CD4-positive, alpha-beta memory T cell (primary cell): ENCODE data around the gene CEP97. TPM values are rescaled to one million over a fixed set of nuclear protein-coding genes. Genes with fewer than 3 reads are reported as not detected.
"Not testable (repeated sequence)": the region's sequence is repeated elsewhere in the genome, so short reads cannot be mapped to it uniquely, and the experiment has no call there.

Source experiments
- CTCF ChIA-PET: fragments of 350-600 bp; sonication (Branson Sonifier 250); formaldehyde crosslinking; loops from one replicate; lab custom pipeline; 2021; ENCODE audit warnings: inconsistent platforms; ENCODE audit not compliant: partially characterized antibody; lab: Charles Lee
- POLR2A ChIA-PET: fragments of 350-600 bp; sonication (Branson Sonifier 250); formaldehyde crosslinking; loops from one replicate; lab custom pipeline; 2021; ENCODE audit not compliant: partially characterized antibody; lab: Charles Lee
- DNase-seq, 5 donors: peaks; one replicate each; pipeline versions ENCODE4 v3.0.0 to v3.0.0-alpha.2; 2020 to 2022; ENCODE audit warnings: mixed read lengths in 1 of 5
- H3K27ac ChIP-seq: one replicate; pipeline ENCODE4 v1.7.0; 2013; ENCODE audit warnings: low read depth, low read length
- H3K27me3 ChIP-seq: 2 replicates; pipeline ENCODE4 v1.7.0; 2013; ENCODE audit warnings: mild to moderate bottlenecking, low read length, moderate library complexity; ENCODE audit not compliant: insufficient read depth
- H3K36me3 ChIP-seq: 2 replicates; pipeline ENCODE4 v1.7.0; 2013; ENCODE audit warnings: mild to moderate bottlenecking, low read length, moderate library complexity; ENCODE audit not compliant: insufficient read depth
- H3K4me1 ChIP-seq: 2 replicates; pipeline ENCODE4 v1.7.0; 2013; ENCODE audit warnings: mild to moderate bottlenecking, low read length, moderate library complexity; ENCODE audit not compliant: insufficient read depth
- H3K4me3 ChIP-seq, 2 donors: one replicate each; pipeline ENCODE4 v1.7.0; 2013; ENCODE audit warnings: low read length in 2 of 2, mild to moderate bottlenecking in 1 of 2
- H3K9me3 ChIP-seq, 2 donors: one replicate each; pipeline ENCODE4 v1.7.0; 2013; ENCODE audit warnings: low read length in 2 of 2, control low read depth in 1 of 2; ENCODE audit not compliant: control insufficient read depth in 1 of 2
- H3K27ac Mint-ChIP-seq, 7 donors: one replicate each; pipeline ENCODE4 v1.8.0; 2020 to 2021; ENCODE audit warnings: mixed read lengths in 7 of 7, mild to moderate bottlenecking in 6 of 7, inconsistent platforms in 3 of 7, moderate library complexity in 3 of 7
- H3K27me3 Mint-ChIP-seq, 2 donors: one replicate each; pipeline ENCODE4 v1.8.0; 2020 to 2021; ENCODE audit warnings: mixed read lengths in 2 of 2
- H3K36me3 Mint-ChIP-seq, 2 donors: one replicate each; pipeline ENCODE4 v1.8.0; 2020 to 2021; ENCODE audit warnings: mixed read lengths in 2 of 2, inconsistent platforms in 1 of 2, mild to moderate bottlenecking in 1 of 2
- H3K4me1 Mint-ChIP-seq, 4 donors: one replicate each; pipeline ENCODE4 v1.8.0; 2020 to 2021; ENCODE audit warnings: mixed read lengths in 4 of 4, mild to moderate bottlenecking in 1 of 4
- H3K4me3 Mint-ChIP-seq, 8 donors: one replicate each; pipeline ENCODE4 v1.8.0; 2020 to 2021; ENCODE audit warnings: mixed read lengths in 8 of 8, mild to moderate bottlenecking in 7 of 8, moderate library complexity in 6 of 8, inconsistent platforms in 3 of 8
- H3K9me3 Mint-ChIP-seq, 8 donors: one replicate each; pipeline ENCODE4 v1.8.0; 2020 to 2021; ENCODE audit warnings: mixed read lengths in 8 of 8, mild to moderate bottlenecking in 5 of 8, inconsistent platforms in 3 of 8, moderate library complexity in 1 of 8
- intact Hi-C: fragments of 100-400 bp; cut with micrococcal nuclease; formaldehyde crosslinking; loops from one replicate; pipeline ENCODE4 v1.15.1; 2023
- polyA plus RNA-seq, 2 donors: library from polyadenylated mRNA; unstranded; fragments of 300-500 nt; fragmentation: Illumina TruSeq; gene quantifications; one replicate each; pipeline ENCODE4 v1.2.3, GENCODE V29; 2021
- total RNA-seq, 2 experiments: library from RNA; stranded (reverse); gene quantifications; one replicate each; pipeline ENCODE4 v1.2.3, GENCODE V29; 2021

CEP97 gene
- total and polyA plus RNA-seq, 4 experiments from 2014 or later, result 3.7 to 16.8 (median 10.0) TPM

- Histone ChIP-seq H3K27ac (no peak overlapping the region), H3K4me1 (peaks cover 27% of the 10 kb centered on the region), H3K4me3 (no peak overlapping the region), H3K36me3 (peaks cover 12% of the 10 kb centered on the region), H3K9me3 (no peaks in the 10 kb centered on the region), H3K27me3 (no peaks in the 10 kb centered on the region)
- Mint-ChIP-seq H3K27ac (peak overlapping the region in 3 of 7 donors; percentile 14 to 57 (median 46)), H3K36me3 (peaks cover 14 to 24% of the 10 kb centered on the region in 2 donors), H3K27me3 (no peaks in the 10 kb centered on the region), H3K9me3 (no peaks in the 10 kb centered on the region), H3K4me1 (peaks cover 20 to 41% (median 31%) of the 10 kb centered on the region in 4 donors), H3K4me3 (peak overlapping the region in 3 of 8 donors; percentile 1 to 59 (median 57))
- intact Hi-C loops, result no loop called here
- CTCF ChIA-PET, result no interaction called here
- POLR2A ChIA-PET, result interaction anchor here (1.0 to 5.7 kb wide), 2 partner anchors 12 to 13 kb away, joined by 4 to 140 read pairs; partner anchors contain the start of gene ZBTB11
- DNase-seq, result no peak
Measured at GRCh38 chr3:101689286-101689685, 35.1 kb upstream of the CEP97 start.

GRCh38 chr3:101690972-101691371 is 33.4 kb upstream of the CEP97 start:
- Mint-ChIP-seq H3K27ac (peak overlapping the region in 1 of 7 donors; percentile 70), H3K27me3 (no peaks in the 10 kb centered on the region), H3K4me3 (peak overlapping the region in 1 of 8 donors; percentile 12), H3K4me1 (peaks cover 10 to 26% (median 18%) of the 10 kb centered on the region in 4 donors), H3K36me3 (peaks cover 0 to 11% of the 10 kb centered on the region in 2 donors), H3K9me3 (no peaks in the 10 kb centered on the region)
- H3K36me3 ChIP-seq, result no peaks in the 10 kb centered on the region
- DNase-seq, result no peak
- no peaks in the 10 kb centered on the region for H3K9me3 ChIP-seq
- H3K27ac ChIP-seq, result no peak overlapping the region
- intact Hi-C loops, result no loop called here
- H3K4me3 ChIP-seq, result no peak overlapping the region
- peaks cover 12% of the 10 kb centered on the region for H3K4me1 ChIP-seq
- POLR2A ChIA-PET, result interaction anchor here (1.0 to 1.1 kb wide), 2 partner anchors 88 to 95 kb away, joined by 3 read pairs; partner anchors contain the start of gene NXPE3
- CTCF ChIA-PET, result interaction anchor here (0.9 to 1.5 kb wide), 6 partner anchors 13 to 535 kb away, joined by 3 to 12 read pairs (median 4); partner anchors contain the start of gene CEP97
- no peaks in the 10 kb centered on the region for H3K27me3 ChIP-seq

- H3K4me3 ChIP-seq, intact Hi-C loops, H3K36me3 ChIP-seq, DNase-seq, H3K36me3 Mint-ChIP-seq, H3K9me3 ChIP-seq, H3K4me3 Mint-ChIP-seq, H3K9me3 Mint-ChIP-seq, POLR2A ChIA-PET, H3K27ac Mint-ChIP-seq, H3K27me3 Mint-ChIP-seq, H3K27me3 ChIP-seq, H3K27ac ChIP-seq: not testable (repeated sequence)
- CTCF ChIA-PET, result interaction anchor here (1.1 to 1.2 kb wide), 3 partner anchors 12 to 33 kb away, joined by 3 to 4 read pairs (median 4); partner anchors contain the start of gene CEP97
- peaks cover 6 to 16% (median 14%) of the 10 kb centered on the region in 4 donors for H3K4me1 Mint-ChIP-seq
- peaks cover 10% of the 10 kb centered on the region for H3K4me1 ChIP-seq
Measured at GRCh38 chr3:101691685-101692671, 32.4 kb upstream of the CEP97 start.

GRCh38 chr3:101693540-101693939 is 30.9 kb upstream of the CEP97 start:
- H3K27me3 ChIP-seq, H3K4me3 ChIP-seq, H3K9me3 Mint-ChIP-seq, H3K4me1 Mint-ChIP-seq, POLR2A ChIA-PET, H3K4me3 Mint-ChIP-seq, H3K9me3 ChIP-seq, H3K4me1 ChIP-seq, H3K27ac ChIP-seq, H3K36me3 ChIP-seq, intact Hi-C loops, H3K27me3 Mint-ChIP-seq, H3K36me3 Mint-ChIP-seq: not testable (repeated sequence)
- peak; percentile 29 to 51 (median 36) for DNase-seq
- H3K27ac Mint-ChIP-seq, result peak overlapping the region in 2 of 7 donors; percentile 24 to 43
- CTCF ChIA-PET, result interaction anchor here (1.0 to 1.4 kb wide), 6 partner anchors 13 to 536 kb away, joined by 3 to 6 read pairs (median 4); partner anchors contain the start of genes CEP97 and PCNP

GRCh38 chr3:101694836-101695235 is 29.6 kb upstream of the CEP97 start:
- not testable (repeated sequence) for H3K27me3 Mint-ChIP-seq, H3K27me3 ChIP-seq, DNase-seq, H3K9me3 Mint-ChIP-seq, H3K4me1 Mint-ChIP-seq, H3K27ac ChIP-seq, H3K4me3 ChIP-seq, H3K36me3 ChIP-seq, H3K4me1 ChIP-seq, H3K27ac Mint-ChIP-seq, H3K9me3 ChIP-seq, H3K4me3 Mint-ChIP-seq, H3K36me3 Mint-ChIP-seq
- intact Hi-C loops, result loop anchor here (1.0 to 2.0 kb wide), 3 partner anchors 84 to 534 kb away; partner anchors contain the start of gene NXPE3
- CTCF ChIA-PET, result interaction anchor here (1.5 to 1.6 kb wide), 2 partner anchors 108 to 119 kb away, joined by 3 to 4 read pairs; no protein-coding TSS in a partner anchor
- POLR2A ChIA-PET, result interaction anchor here (1.6 kb wide), 1 partner anchor 18 kb away, joined by 3 read pairs; the partner anchor contains the start of gene ZBTB11

GRCh38 chr3:101695779-101696372 is 28.5 kb upstream of the CEP97 start:
- H3K4me3 ChIP-seq, result no peak overlapping the region
- no peaks in the 10 kb centered on the region for H3K27me3 Mint-ChIP-seq
- no peaks in the 10 kb centered on the region for H3K36me3 ChIP-seq
- H3K4me1 ChIP-seq, result peaks cover 3% of the 10 kb centered on the region
- H3K9me3 Mint-ChIP-seq, result no peaks in the 10 kb centered on the region
- no peak overlapping the region for H3K4me3 Mint-ChIP-seq
- peaks cover 0 to 2% (median 1%) of the 10 kb centered on the region in 4 donors for H3K4me1 Mint-ChIP-seq
- ChIA-PET CTCF (interaction anchor here (0.7 to 1.2 kb wide), 6 partner anchors 15 to 529 kb away, joined by 3 to 9 read pairs (median 5); partner anchors contain the start of gene NXPE3), POLR2A (interaction anchor here (1.6 kb wide), 1 partner anchor 19 kb away, joined by 3 read pairs; the partner anchor contains the start of gene ZBTB11)
- H3K27ac Mint-ChIP-seq, result peak overlapping the region in 2 of 7 donors; percentile 74 to 77
- H3K27me3 ChIP-seq, result no peaks in the 10 kb centered on the region
- no peaks in the 10 kb centered on the region for H3K36me3 Mint-ChIP-seq
- H3K9me3 ChIP-seq, result no peaks in the 10 kb centered on the region
- no peak overlapping the region for H3K27ac ChIP-seq
- intact Hi-C loops, result loop anchor here (1.0 to 2.0 kb wide), 5 partner anchors 29 to 841 kb away; partner anchors contain the start of genes CEP97 and NXPE3
- peak; percentile 51 to 67 (median 58) for DNase-seq
